Cardiac muscle cell (in vitro differentiated cells and primary cell): ENCODE data around the gene SLC39A13. TPM values are rescaled to one million over a fixed set of nuclear protein-coding genes. Genes with fewer than 3 reads are reported as not detected.

Experiments used
- DNase-seq, 2 donors: peaks; one replicate each; pipeline versions ENCODE4 v3.0.0 to v3.0.0-alpha.2; 2010 to 2017; ENCODE audit warnings: low read depth in 1 of 2, low spot score in 1 of 2
- H3K27ac ChIP-seq: fragments of 200-600 bp; sonication (generic); 2 replicates; pipeline ENCODE4 v1.5.1; 2016
- H3K27me3 ChIP-seq: fragments of 200-600 bp; sonication (generic); 2 replicates; pipeline ENCODE4 v1.6.0; 2016; ENCODE audit warnings: control low read depth
- H3K36me3 ChIP-seq: fragments of 200-600 bp; sonication (generic); 2 replicates; pipeline ENCODE4 v1.5.1; 2016; ENCODE audit warnings: control low read depth
- H3K4me1 ChIP-seq: fragments of 200-600 bp; sonication (generic); 2 replicates; pipeline ENCODE4 v1.8.1; 2017; ENCODE audit warnings: low read depth, mild to moderate bottlenecking, mixed run types
- H3K4me3 ChIP-seq: fragments of 200-600 bp; sonication (generic); 2 replicates; pipeline ENCODE4 v1.5.1; 2016; ENCODE audit warnings: mild to moderate bottlenecking
- H3K9me3 ChIP-seq: fragments of 200-600 bp; sonication (generic); 2 replicates; pipeline ENCODE4 v1.5.1; 2017; ENCODE audit warnings: low read depth, mild to moderate bottlenecking, control low read depth
- CTCF ChIP-seq: IDR thresholded peaks from 2 replicates; pipeline ENCODE4 v1.5.1; 2012; ENCODE audit warnings: low read depth, mild to moderate bottlenecking, low read length
- polyA plus RNA-seq: library from polyadenylated mRNA; unstranded; fragments of >200 nt; fragmentation: Nextera tagmentation; extraction: Ambion mirVana; gene quantifications from 2 replicates; pipeline ENCODE4 v1.2.1, GENCODE V29; 2016
- total RNA-seq: library from RNA; depleted of rRNA; stranded (reverse); fragments of >200 nt; gene quantifications from 2 replicates; pipeline ENCODE4 v1.2.3, GENCODE V29; 2016

Gene SLC39A13
- total and polyA plus RNA-seq, 2 experiments from 2014 or later = 71.7 to 86.6 TPM

GRCh38 chr11:47390422-47390760, 18.0 kb upstream of the SLC39A13 start:
- Histone ChIP-seq H3K36me3 (no peaks in the 10 kb centered on the region), H3K9me3 (no peaks in the 10 kb centered on the region), H3K27ac (no peak overlapping the region), H3K4me3 (no peak overlapping the region), H3K27me3 (no peaks in the 10 kb centered on the region), H3K4me1 (peaks cover 15% of the 10 kb centered on the region)
- TF ChIP-seq CTCF = no peak
- DNase-seq = no peak

- Histone ChIP-seq H3K27ac (no peak overlapping the region), H3K27me3 (no peaks in the 10 kb centered on the region), H3K4me1 (peaks cover 15% of the 10 kb centered on the region), H3K4me3 (no peak overlapping the region), H3K36me3 (no peaks in the 10 kb centered on the region), H3K9me3 (no peaks in the 10 kb centered on the region)
- no peak for TF ChIP-seq CTCF
- no peak for DNase-seq
Measured at GRCh38 chr11:47391077-47391583, 17.3 kb upstream of the SLC39A13 start.

- no peak for DNase-seq
- H3K27ac ChIP-seq = no peak overlapping the region
- no peaks in the 10 kb centered on the region for H3K9me3 ChIP-seq
- no peak overlapping the region for H3K4me3 ChIP-seq
- H3K4me1 ChIP-seq = peaks cover 15% of the 10 kb centered on the region
- TF ChIP-seq CTCF = no peak
- H3K27me3 ChIP-seq = no peaks in the 10 kb centered on the region
- no peaks in the 10 kb centered on the region for H3K36me3 ChIP-seq
Measured at GRCh38 chr11:47391711-47392432, 16.5 kb upstream of the SLC39A13 start.

GRCh38 chr11:47392546-47393162, 15.7 kb upstream of the SLC39A13 start:
- H3K4me3 ChIP-seq = no peak overlapping the region
- H3K27ac ChIP-seq = peak overlapping the region; percentile 78
- no peaks in the 10 kb centered on the region for H3K27me3 ChIP-seq
- no peaks in the 10 kb centered on the region for H3K9me3 ChIP-seq
- DNase-seq = no peak
- no peak for TF ChIP-seq CTCF
- peaks cover 15% of the 10 kb centered on the region for H3K4me1 ChIP-seq
- H3K36me3 ChIP-seq = no peaks in the 10 kb centered on the region

- no peaks in the 10 kb centered on the region for H3K36me3 ChIP-seq
- TF ChIP-seq CTCF = no peak
- peak; percentile 35 to 41 for DNase-seq
- H3K27ac ChIP-seq = peak overlapping the region; percentile 78
- H3K4me1 ChIP-seq = peaks cover 15% of the 10 kb centered on the region
- H3K9me3 ChIP-seq = no peaks in the 10 kb centered on the region
- H3K27me3 ChIP-seq = no peaks in the 10 kb centered on the region
- H3K4me3 ChIP-seq = no peak overlapping the region
Measured at GRCh38 chr11:47393163-47394049, 15.0 kb upstream of the SLC39A13 start.
